IMR-90 (cell line): Measurements from ENCODE around the gene DSCAM. TPM values are rescaled to one million over a fixed set of nuclear protein-coding genes. Genes with fewer than 3 reads are reported as not detected.

ENCODE experiments used
- ATAC-seq: fragments of 200-7000 bp; cut with Tn5 transposase; 2 replicates; pipeline ENCODE4 v1.9.1; 2020; ENCODE audit warnings: low read depth, mild to moderate bottlenecking, moderate library complexity
- BruUV-seq: library from RNA; stranded (reverse); fragments of 400-500 nt; replicated peaks from 2 replicates; lab custom pipeline; 2021; lab: Mats Ljungman, UMichigan
- CTCF ChIA-PET: fragments of 300-600 bp; formaldehyde crosslinking; extraction: SDS; loops from one replicate; lab custom pipeline; 2021; ENCODE audit warnings: antibody characterized with exemption; lab: Yijun Ruan, JAX
- POLR2A ChIA-PET: fragments of 300-600 bp; sonication (Branson Sonifier 250); formaldehyde crosslinking; loops from one replicate; lab custom pipeline; 2022; ENCODE audit warnings: antibody characterized with exemption; ENCODE audit not compliant: unreplicated experiment; lab: Charles Lee
- DNase-seq: peaks from one replicate; pipeline ENCODE4 v3.0.0; 2013
- H2AFZ ChIP-seq: replicated peaks from 2 replicates; pipeline ENCODE3; 2013; ENCODE audit warnings: low read length, mild to moderate bottlenecking; ENCODE audit not compliant: poor library complexity
- H2AK5ac ChIP-seq: 2 replicates; pipeline ENCODE4 v1.6.1; 2013; ENCODE audit warnings: low read depth, low read length, inconsistent platforms
- H2AK9ac ChIP-seq: replicated peaks from 2 replicates; pipeline ENCODE3; 2013; ENCODE audit warnings: mild to moderate bottlenecking, low read depth, low read length, moderate library complexity; ENCODE audit not compliant: poor library complexity
- H2BK120ac ChIP-seq: 2 replicates; pipeline ENCODE4 v1.6.1; 2013; ENCODE audit warnings: low read depth, low read length, inconsistent platforms
- H2BK15ac ChIP-seq: 3 replicates; pipeline ENCODE4 v1.6.1; 2013; ENCODE audit warnings: low read depth, low read length, inconsistent platforms
- H2BK20ac ChIP-seq: 2 replicates; pipeline ENCODE4 v1.6.1; 2013; ENCODE audit warnings: low read depth, mild to moderate bottlenecking, inconsistent platforms, low read length, moderate library complexity
- H2BK5ac ChIP-seq: 2 replicates; pipeline ENCODE4 v1.6.1; 2013; ENCODE audit warnings: mild to moderate bottlenecking, low read depth, low read length, inconsistent platforms; ENCODE audit not compliant: poor library complexity, severe bottlenecking
- H3K14ac ChIP-seq: replicated peaks from 2 replicates; pipeline ENCODE4 v1.6.1; 2013; ENCODE audit warnings: low read depth, low read length, inconsistent platforms
- H3K18ac ChIP-seq: 2 replicates; pipeline ENCODE4 v1.6.1; 2013; ENCODE audit warnings: low read depth, low read length, control low read depth
- H3K23ac ChIP-seq: 2 replicates; pipeline ENCODE4 v1.6.1; 2013; ENCODE audit warnings: low read depth, low read length, inconsistent platforms
- H3K27ac ChIP-seq: 2 replicates; pipeline ENCODE4 v1.5.1; 2013; ENCODE audit warnings: mild to moderate bottlenecking, control low read depth, low read length; ENCODE audit not compliant: insufficient read depth
- H3K27me3 ChIP-seq: 2 replicates; pipeline ENCODE4 v1.6.1; 2013; ENCODE audit warnings: low read length; ENCODE audit not compliant: control insufficient read depth, insufficient read depth
- H3K36me3 ChIP-seq: 2 replicates; pipeline ENCODE4 v1.6.1; 2013; ENCODE audit warnings: low read length, mixed read lengths; ENCODE audit not compliant: control insufficient read depth, insufficient read depth
- H3K4ac ChIP-seq: 2 replicates; pipeline ENCODE4 v1.6.1; 2013; ENCODE audit warnings: low read depth, low read length, inconsistent platforms
- H3K4me1 ChIP-seq: 2 replicates; pipeline ENCODE4 v1.6.1; 2013; ENCODE audit warnings: low read length, mixed read lengths; ENCODE audit not compliant: control insufficient read depth, insufficient read depth
- H3K4me2 ChIP-seq: 2 replicates; pipeline ENCODE4 v1.6.1; 2013; ENCODE audit warnings: low read depth, mild to moderate bottlenecking, control low read depth, low read length, moderate library complexity
- H3K4me3 ChIP-seq: 2 replicates; pipeline ENCODE4 v1.5.1; 2013; ENCODE audit warnings: low read depth, mild to moderate bottlenecking, control low read depth, low read length, moderate library complexity; ENCODE audit not compliant: insufficient read depth
- H3K56ac ChIP-seq: 2 replicates; pipeline ENCODE4 v1.6.1; 2013; ENCODE audit warnings: low read length, inconsistent platforms; ENCODE audit not compliant: insufficient read depth; ENCODE audit errors: extremely low read depth
- H3K79me1 ChIP-seq, 2 experiments: 2 replicates each; pipeline ENCODE4 v1.6.1; 2013; ENCODE audit warnings: low read length in 2 of 2, inconsistent platforms in 1 of 2, low read depth in 1 of 2
- H3K9ac ChIP-seq: 2 replicates; pipeline ENCODE4 v1.6.1; 2013; ENCODE audit warnings: low read depth, low read length, control low read depth
- H3K9me1 ChIP-seq: 2 replicates; pipeline ENCODE4 v1.6.1; 2013; ENCODE audit warnings: low read length, inconsistent platforms; ENCODE audit not compliant: insufficient read depth
- H3K9me3 ChIP-seq: 2 replicates; pipeline ENCODE4 v1.6.1; 2013; ENCODE audit warnings: low read length; ENCODE audit not compliant: control insufficient read depth, insufficient read depth
- H4K20me1 ChIP-seq: 2 replicates; pipeline ENCODE4 v1.6.1; 2013; ENCODE audit warnings: low read length, inconsistent platforms; ENCODE audit not compliant: insufficient read depth
- H4K5ac ChIP-seq: 2 replicates; pipeline ENCODE4 v1.6.1; 2013; ENCODE audit warnings: mild to moderate bottlenecking, low read depth, low read length, control low read depth
- H4K8ac ChIP-seq, 2 experiments: 2 replicates each; pipeline ENCODE4 v1.6.1; 2013; ENCODE audit warnings: low read depth in 2 of 2, low read length in 2 of 2, control low read depth in 1 of 2, inconsistent platforms in 1 of 2
- H4K91ac ChIP-seq: 2 replicates; pipeline ENCODE4 v1.6.1; 2013; ENCODE audit warnings: low read depth, low read length, inconsistent platforms; ENCODE audit not compliant: insufficient read depth
- BHLHE40 ChIP-seq: fragments of 150-350 bp; IDR thresholded peaks from 2 replicates; pipeline ENCODE4 v1.6.1; 2016; ENCODE audit warnings: mild to moderate bottlenecking, low read depth, low read length
- CEBPB ChIP-seq: IDR thresholded peaks from 2 replicates; pipeline ENCODE4 v1.6.1; 2012; ENCODE audit warnings: low read depth, low read length, improper control_type of control experiment
- CHD1 ChIP-seq: IDR thresholded peaks from 2 replicates; pipeline ENCODE4 v1.6.1; 2012; ENCODE audit warnings: low read depth, low read length, improper control_type of control experiment
- FOS ChIP-seq: fragments of 150-350 bp; IDR thresholded peaks from 2 replicates; pipeline ENCODE4 v1.6.1; 2016; ENCODE audit warnings: low read depth, low read length
- MAFK ChIP-seq: IDR thresholded peaks from 2 replicates; pipeline ENCODE4 v1.6.1; 2012; ENCODE audit warnings: low read depth, low read length, improper control_type of control experiment
- MAZ ChIP-seq: IDR thresholded peaks from 2 replicates; pipeline ENCODE4 v1.6.1; 2012; ENCODE audit warnings: low read depth, mild to moderate bottlenecking, low read length, improper control_type of control experiment, moderate library complexity, borderline replicate concordance
- MXI1 ChIP-seq: IDR thresholded peaks from 2 replicates; pipeline ENCODE4 v1.6.1; 2012; ENCODE audit warnings: low read depth, mild to moderate bottlenecking, low read length, moderate library complexity, borderline replicate concordance
- POLR2A ChIP-seq: IDR thresholded peaks from 2 replicates; pipeline ENCODE4 v1.6.1; 2012; ENCODE audit warnings: mild to moderate bottlenecking, low read depth, low read length
- SMC3 ChIP-seq: fragments of 150-350 bp; IDR thresholded peaks from 2 replicates; pipeline ENCODE4 v1.6.1; 2016; ENCODE audit warnings: low read depth, mild to moderate bottlenecking, antibody characterized with exemption, low read length, moderate library complexity
- WGBS, 2 experiments: methylation state at CpG; one replicate each; pipeline versions ENCODE4 v1.1.5 to v1.1.7; 2013; ENCODE audit warnings: missing lambda C conversion rate in 2 of 2; ENCODE audit not compliant: insufficient read length in 1 of 2; ENCODE audit errors: extremely low coverage in 2 of 2; 5-methylcytosine and 5-hydroxymethylcytosine counted together
- dilution Hi-C: fragments of 300-500 bp; cut with HindIII; formaldehyde crosslinking; loops from one replicate; pipeline ENCODE4 v1.14.3; 2018; ENCODE audit warnings: low sequenced_read_pairs; ENCODE audit not compliant: unreplicated experiment
- in situ Hi-C: fragments of 300-500 bp; cut with MboI; formaldehyde crosslinking; loops from 3 replicates; pipeline ENCODE4 v1.14.3; 2019; ENCODE audit warnings: low sequenced_read_pairs, inconsistent platforms, mixed read lengths
- intact Hi-C: fragments of 100-400 bp; cut with micrococcal nuclease; formaldehyde crosslinking; loops from 2 replicates; pipeline ENCODE4 v1.10.0; 2022
- polyA plus RNA-seq, 3 experiments: library from polyadenylated mRNA; depleted of rRNA; stranded (reverse); fragments of >200 nt; gene quantifications; 2 replicates each; pipeline ENCODE4 v1.2.3, GENCODE V29; 2012; ENCODE audit warnings: low replicate concordance in 1 of 3
- total RNA-seq: library from RNA; depleted of rRNA; stranded (reverse); fragments of >200 nt; gene quantifications from 2 replicates; pipeline ENCODE4 v1.2.3, GENCODE V29; 2012
- TF ChIP-seq, protein P1 (sequence below): fragments of 150-350 bp; IDR thresholded peaks from 2 replicates; pipeline ENCODE4 v1.6.1; 2017; ENCODE audit warnings: mild to moderate bottlenecking, antibody characterized with exemption, low read length, low read depth

Gene DSCAM
- total and polyA plus RNA-seq, 2 of the 4 experiments (the other 2 are of a cell fraction) = under 0.01 to 0.02 TPM

DNA sequence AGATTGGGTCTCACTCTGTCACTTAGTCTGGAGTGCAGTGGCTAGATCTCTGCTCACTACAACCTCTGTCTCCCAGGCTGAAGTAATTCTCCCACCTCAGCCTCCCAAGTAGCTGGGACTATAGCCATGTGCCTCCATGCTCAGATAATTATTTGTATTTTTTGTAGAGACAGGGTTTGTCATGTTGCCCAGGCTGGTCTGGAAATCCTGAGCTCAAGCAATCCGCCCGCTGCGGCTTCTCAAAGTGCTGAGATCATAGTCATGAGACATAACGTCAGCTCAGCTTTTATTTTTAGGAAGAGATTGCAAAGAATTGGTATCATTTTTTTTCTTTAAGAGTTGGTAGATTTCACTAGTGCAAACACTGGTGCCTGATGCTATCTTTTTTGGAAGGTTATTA lies 244.9 kb downstream of the DSCAM start:
- Histone ChIP-seq H4K91ac (no peak overlapping the region), H2AK9ac (no peak overlapping the region), H3K9me3 (peaks cover 6% of the 10 kb centered on the region), H4K8ac (no peak overlapping the region), H3K4me3 (no peak overlapping the region), H3K27ac (no peak overlapping the region), H4K5ac (no peak overlapping the region), H3K9ac (no peak overlapping the region), H3K18ac (no peak overlapping the region), H2AK5ac (no peak overlapping the region), H4K20me1 (no peaks in the 10 kb centered on the region), H2BK20ac (no peak overlapping the region), H3K4me1 (no peaks in the 10 kb centered on the region), H3K79me1 (no peaks in the 10 kb centered on the region), H3K56ac (no peak overlapping the region), H3K9me1 (no peaks in the 10 kb centered on the region), H3K14ac (no peak overlapping the region), H2BK15ac (no peak overlapping the region), H2BK120ac (no peak overlapping the region), H3K23ac (no peak overlapping the region), H3K4ac (no peak overlapping the region), H2AFZ (no peak overlapping the region), H2BK5ac (no peak overlapping the region), H3K27me3 (no peaks in the 10 kb centered on the region), H3K36me3 (no peaks in the 10 kb centered on the region), H3K4me2 (no peak overlapping the region)
- POLR2A ChIA-PET = no interaction called here
- BruUV-seq = no TSS peak
- DNase-seq (no peak), ATAC-seq (no peak)
- CTCF ChIA-PET = no interaction called here
- dilution Hi-C loops (no loop called here), intact Hi-C loops (no loop called here), in situ Hi-C loops (no loop called here)
- no peak for TF ChIP-seq MAFK
- no peak for TF ChIP-seq MXI1
- TF ChIP-seq MAZ = no peak
- TF ChIP-seq BHLHE40 = no peak
- TF ChIP-seq SMC3 = no peak
- TF ChIP-seq, protein P1, sequence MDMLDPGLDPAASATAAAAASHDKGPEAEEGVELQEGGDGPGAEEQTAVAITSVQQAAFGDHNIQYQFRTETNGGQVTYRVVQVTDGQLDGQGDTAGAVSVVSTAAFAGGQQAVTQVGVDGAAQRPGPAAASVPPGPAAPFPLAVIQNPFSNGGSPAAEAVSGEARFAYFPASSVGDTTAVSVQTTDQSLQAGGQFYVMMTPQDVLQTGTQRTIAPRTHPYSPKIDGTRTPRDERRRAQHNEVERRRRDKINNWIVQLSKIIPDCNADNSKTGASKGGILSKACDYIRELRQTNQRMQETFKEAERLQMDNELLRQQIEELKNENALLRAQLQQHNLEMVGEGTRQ = no peak
- TF ChIP-seq POLR2A = no peak
- TF ChIP-seq CHD1 = no peak
- TF ChIP-seq CEBPB = no peak
- TF ChIP-seq FOS = no peak
- no CpG with 5 or more reads among the region's 4 CpGs for WGBS, 2 experiments
